Inflammatory macrophage (primary cell): ENCODE data around the gene MAGEB2.
"Not testable (repeated sequence)": the region's sequence is repeated elsewhere in the genome, so short reads cannot be mapped to it uniquely, and the experiment has no call there.

Experiments used
- DNase-seq, 2 donors: peaks; one replicate each; pipeline ENCODE4 v3.0.0-alpha.2; 2020 to 2022
- total RNA-seq, 18 experiments: gene quantifications; one replicate each; lab custom pipeline; 2026; ENCODE audit warnings: mixed read lengths in 6 of 18, inconsistent platforms in 2 of 18; lab: John Stamatoyannopoulos, UW

Gene MAGEB2, protein sequence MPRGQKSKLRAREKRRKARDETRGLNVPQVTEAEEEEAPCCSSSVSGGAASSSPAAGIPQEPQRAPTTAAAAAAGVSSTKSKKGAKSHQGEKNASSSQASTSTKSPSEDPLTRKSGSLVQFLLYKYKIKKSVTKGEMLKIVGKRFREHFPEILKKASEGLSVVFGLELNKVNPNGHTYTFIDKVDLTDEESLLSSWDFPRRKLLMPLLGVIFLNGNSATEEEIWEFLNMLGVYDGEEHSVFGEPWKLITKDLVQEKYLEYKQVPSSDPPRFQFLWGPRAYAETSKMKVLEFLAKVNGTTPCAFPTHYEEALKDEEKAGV
- total RNA-seq: 0 to 1.4 (median 0) reads per million in 18 experiments

DNA sequence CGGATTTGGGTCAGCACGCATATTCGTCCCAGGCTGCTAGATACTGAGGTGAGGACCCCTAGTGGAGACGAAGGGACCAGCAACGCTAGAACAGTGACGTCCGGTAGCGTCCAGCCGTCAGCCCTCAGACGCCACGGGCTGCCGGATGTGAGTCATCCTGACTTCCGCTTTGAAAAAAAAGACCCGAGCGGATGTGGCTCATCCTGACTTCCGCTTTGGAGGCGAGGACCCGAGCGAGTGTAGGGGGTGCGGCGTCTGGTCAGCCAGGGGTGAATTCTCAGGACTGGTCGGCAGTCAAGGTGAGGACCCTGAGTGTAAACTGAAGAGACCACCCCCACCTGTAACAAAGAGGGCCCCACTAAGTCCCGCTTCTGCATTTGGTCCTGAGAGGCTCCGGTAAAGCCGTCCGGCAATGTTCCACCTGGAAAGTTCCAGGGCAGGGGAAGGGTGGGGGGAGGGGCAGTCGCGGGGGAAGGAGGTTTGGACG is at the start of gene MAGEB2:
TSS of gene MAGEB2 (plus strand) at position 207 of the 487 bp plus-strand sequence. CDS start 3,018 bp downstream, outside the sequence.
- no peak for DNase-seq

DNA sequence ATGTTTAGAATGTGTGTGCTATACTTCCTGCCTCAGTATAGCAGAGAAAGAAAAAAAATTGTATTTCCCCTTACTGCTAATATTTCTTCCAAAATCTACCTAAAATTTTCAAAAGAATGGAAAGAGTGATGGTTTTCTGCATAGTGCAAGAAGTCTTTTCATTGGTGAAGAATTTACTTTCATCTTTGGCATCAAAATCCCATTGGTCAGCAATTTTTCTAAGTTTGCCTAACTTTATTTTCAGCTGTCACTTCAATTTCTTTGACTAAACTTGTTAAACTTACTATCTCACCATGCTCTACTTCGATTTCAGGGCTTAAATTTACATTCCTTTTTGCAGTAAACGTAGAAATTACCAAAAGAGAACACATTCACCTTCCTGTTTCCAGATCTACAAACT is 44.5 kb upstream of the MAGEB2 start:
- DNase-seq: no peak

DNA sequence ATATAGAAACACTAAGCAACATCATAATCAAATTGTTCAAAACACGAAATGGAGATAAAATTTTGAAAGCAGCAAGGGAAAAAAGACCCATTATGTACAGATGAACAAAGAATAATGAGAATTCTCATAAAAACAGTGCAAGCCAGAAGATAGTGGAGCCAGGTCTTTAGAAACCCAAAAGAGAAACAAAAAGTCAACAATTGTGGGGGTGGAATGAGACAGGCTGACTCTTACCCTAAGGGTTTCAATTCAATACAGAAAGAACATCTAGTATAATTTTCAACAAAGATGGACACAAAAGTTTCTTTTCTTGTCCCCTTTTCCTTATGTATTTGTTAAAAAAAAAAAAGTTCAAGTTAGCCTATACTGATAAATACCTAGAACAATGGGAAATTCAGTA is 34.0 kb upstream of the MAGEB2 start:
- no peak for DNase-seq

DNA sequence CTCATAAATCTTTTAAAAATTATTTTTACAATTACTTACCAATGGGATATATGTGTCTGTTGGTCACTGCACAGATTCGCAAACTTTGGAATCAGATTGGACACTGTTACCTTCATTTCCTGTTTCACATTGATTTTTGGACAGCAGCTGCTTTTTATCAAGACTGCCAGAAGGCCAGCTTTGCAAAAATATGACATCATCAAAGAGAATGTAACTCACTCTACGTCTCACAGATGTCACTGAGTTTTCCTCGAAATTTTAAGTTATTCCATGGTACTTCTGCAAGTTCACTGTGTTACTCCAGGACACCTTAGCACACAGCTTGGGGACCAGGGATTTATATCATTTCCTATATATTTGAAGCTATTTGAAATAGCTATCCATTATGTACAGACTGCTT is 31.8 kb upstream of the MAGEB2 start:
- DNase-seq: no peak

DNA sequence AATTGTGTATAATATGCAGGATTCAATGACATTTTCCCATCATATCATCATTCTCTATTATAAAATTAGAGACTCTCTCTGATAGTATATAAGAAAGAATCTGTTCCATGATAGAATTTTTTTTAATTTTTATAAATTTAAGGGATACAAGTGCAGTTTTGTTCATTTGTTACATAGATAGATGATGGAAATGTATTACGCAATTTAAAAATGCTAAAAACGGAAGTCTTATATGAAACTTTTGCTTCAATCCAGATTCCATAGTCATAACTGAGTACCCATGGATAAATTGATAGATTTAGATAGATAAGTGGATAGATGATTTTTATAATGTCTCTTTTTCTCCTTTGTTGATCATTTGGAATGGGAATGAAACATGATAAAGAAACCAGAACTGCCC is 24.9 kb upstream of the MAGEB2 start:
- no peak for DNase-seq

DNA sequence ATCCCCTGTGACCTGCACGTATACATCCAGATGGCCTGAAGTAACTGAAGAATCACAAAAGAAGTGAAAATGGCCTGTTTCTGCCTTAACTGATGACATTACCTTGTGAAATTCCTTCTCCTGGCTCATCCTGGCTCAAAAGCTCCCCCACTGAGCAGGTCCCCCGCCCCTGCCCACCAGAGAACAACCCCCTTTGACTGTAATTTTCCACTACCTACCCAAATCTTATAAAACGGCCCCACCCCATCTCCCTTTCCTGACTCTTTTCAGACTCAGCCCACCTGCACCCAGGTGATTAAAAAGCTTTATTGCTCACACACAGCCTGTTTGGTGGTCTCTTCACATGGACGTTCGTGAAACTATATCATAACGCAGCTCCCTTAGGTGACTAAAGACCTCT is 21.5 kb upstream of the MAGEB2 start:
- not testable (repeated sequence) for DNase-seq

DNA sequence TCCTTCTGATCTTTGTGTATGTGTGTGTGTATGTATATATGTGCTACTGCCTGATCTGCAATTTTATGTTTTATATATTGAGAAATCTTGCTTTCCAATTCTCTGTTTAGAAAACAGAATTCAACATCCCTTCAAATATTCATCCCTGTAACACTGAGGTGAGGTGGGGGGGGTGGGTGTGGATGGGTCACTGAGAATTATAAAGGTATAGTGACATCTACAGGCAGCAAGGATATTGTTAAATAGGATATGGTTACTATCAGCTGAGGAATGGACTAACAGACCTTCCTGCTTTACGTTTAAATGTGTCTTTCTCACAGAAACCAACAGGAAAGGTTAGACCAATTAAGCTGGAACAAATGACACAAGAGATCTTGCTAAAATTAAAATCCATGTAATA is 19.0 kb upstream of the MAGEB2 start:
- no peak for DNase-seq

DNA sequence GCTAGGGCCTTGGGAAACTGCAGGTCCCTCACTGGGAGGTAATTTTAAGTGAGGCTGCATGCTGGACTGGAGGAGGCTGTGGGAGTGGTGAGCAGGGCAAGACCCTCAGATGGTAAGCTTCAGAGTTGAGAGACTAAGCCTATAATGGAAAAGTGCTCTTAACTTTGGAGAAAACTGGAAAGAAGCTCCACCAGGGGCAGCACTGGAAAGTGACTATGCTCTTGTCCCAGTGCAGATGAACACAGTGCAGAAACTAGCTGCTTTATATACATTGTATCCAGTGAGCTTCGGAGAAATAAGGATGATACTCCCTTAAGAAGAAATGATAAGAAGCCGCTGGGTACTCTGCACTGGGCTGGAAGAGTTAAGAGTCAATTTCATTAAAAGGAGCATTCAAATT is 3.2 kb upstream of the MAGEB2 start:
- DNase-seq: no peak

DNA sequence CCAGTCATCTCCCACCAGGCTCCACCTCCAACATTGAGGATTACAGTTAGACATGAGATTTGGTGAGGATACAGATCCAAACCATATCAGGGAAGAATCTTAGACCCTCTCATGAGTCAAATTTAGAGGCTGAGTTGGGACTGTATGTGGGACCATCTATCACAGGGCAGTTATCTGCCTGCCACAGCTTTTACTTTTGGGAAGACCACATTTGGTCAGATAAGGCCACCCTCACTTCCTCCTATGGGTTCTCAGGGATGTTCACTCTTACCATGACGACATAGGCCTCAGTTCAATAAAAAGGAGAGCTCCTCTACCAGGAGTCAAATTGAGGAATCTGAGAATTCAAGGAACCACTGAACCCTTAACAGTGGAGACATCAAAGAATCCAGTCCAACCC is 2.1 kb downstream of the MAGEB2 start:
- no peak for DNase-seq

DNA sequence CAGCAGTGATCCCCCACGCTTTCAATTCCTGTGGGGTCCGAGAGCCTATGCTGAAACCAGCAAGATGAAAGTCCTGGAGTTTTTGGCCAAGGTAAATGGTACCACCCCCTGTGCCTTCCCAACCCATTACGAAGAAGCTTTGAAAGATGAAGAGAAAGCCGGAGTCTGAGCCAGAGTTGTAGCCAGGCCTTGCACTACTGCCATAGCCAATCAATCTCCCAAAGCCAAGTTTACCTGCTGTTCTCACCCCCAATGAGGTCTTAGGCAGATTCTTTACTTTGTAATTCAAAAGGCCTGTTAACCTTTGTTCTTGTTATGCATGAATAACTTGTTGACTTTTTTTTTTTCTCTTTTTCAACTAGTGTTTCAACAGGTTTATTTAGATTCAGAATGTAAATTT is 4.0 kb downstream of the MAGEB2 start:
- no peak for DNase-seq

DNA sequence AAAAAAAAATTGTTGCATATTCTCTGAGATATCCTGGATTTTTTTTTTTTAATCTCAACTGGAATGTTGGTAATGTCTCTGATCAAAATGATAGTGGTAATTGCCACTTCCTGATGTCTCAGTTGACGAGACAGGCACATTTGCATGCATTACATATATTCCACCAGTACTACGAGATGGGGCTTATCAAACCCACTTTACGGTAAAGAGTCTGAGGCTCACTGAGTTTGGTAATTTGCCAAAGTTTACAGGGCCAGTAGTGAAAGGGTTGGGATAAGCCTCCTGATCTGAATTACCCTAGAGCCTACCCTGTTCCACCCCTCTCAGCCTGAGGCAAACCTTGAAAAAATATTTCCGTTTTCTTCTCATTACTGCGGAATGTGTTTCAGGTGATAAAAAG is 5.3 kb downstream of the MAGEB2 start:
- no peak for DNase-seq

DNA sequence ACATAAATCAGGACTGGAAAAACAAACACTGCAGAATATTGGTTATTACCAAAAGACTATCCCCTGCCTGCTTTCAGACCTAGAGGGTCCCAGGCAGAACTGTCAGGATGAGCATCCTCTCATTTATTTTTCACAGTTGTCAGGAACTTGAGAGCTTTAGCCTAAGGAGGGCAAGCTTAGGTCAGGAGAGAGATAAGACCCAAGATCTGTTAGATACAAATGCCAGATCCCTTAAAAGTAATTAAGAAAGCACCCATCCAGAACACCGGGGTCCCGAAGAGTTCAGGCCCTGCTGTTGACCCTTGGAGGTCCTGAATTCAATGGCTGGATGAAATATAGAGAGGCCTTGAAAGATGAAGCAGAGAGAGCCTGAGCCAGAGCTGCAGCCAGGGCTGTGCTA is 9.2 kb downstream of the MAGEB2 start:
- DNase-seq: no peak

DNA sequence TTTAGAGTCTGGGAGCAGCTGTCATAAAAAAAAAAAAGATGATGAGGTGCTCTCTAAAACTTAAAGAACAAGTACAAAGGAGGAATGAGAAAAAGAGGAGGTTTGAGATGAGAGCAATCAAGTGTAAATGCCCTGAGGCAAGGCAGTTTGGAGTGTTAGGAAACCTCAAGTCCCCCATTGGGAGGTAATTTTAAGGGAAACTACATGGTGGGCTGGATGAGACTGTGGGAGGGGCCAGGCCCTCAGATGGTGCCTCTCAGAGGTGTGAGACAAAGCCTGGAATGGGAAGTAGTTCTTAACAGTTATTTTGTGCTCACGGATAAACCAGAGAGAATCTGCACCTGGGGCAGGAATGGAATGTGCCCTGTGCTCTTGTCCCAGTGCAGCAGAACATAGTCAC is 13.2 kb downstream of the MAGEB2 start:
- DNase-seq: no peak

DNA sequence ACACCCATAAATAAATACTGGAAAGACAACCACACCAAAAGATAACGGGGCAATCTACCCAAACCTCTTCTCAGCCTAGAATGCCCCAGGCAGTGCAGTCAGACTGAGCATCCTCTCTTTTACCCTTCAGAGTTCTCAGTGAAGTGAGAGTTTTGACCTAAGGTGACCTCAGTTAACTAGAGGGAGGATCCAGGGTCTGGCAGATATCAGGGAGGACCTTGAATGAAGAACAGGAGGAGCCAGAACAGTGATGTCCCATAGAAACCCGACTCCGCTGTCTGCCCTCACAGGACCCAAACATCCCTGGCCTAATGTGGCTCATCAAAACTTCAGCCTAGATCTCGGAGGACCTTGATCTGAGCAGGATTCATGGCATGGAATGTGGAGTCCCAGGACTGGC is 15.0 kb downstream of the MAGEB2 start, which contains the start of gene MAGEB3:
TSS of gene MAGEB3 (plus strand) at position 263 of the 400 bp plus-strand sequence. CDS start 5,268 bp downstream, outside the sequence.
- DNase-seq: no peak

DNA sequence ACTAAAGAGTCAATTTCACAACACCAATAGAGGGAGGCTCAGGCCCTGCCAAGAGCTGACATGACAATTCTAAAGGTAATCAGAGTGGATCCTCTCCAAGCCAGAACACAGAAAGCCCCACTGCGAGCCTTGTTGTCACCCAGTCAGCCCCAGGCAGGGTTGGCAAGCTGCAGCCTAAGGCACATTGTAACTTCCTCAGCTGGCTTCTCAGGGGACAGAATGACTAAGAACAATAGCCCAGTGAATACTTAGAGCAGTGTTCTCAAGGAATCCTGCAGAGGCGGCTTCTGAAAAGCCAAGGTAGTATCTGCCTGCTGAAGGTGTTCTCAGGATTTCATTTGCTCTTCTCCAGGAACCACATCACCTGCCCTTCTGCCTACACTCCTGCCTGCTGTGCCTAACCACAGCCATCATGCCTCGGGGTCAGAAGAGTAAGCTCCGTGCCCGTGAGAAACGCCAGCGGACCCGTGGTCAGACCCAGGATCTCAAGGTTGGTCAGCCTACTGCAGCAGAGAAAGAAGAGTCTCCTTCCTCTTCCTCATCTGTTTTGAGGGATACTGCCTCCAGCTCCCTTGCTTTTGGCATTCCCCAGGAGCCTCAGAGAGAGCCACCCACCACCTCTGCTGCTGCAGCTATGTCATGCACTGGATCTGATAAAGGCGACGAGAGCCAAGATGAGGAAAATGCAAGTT is 26.5 kb downstream of the MAGEB2 start, which contains the start of gene MAGEB4:
TSS of gene MAGEB4 (plus strand) at position 277 of the 692 bp plus-strand sequence. CDS start at position 413, 136 bp downstream.
- no peak for DNase-seq

DNA sequence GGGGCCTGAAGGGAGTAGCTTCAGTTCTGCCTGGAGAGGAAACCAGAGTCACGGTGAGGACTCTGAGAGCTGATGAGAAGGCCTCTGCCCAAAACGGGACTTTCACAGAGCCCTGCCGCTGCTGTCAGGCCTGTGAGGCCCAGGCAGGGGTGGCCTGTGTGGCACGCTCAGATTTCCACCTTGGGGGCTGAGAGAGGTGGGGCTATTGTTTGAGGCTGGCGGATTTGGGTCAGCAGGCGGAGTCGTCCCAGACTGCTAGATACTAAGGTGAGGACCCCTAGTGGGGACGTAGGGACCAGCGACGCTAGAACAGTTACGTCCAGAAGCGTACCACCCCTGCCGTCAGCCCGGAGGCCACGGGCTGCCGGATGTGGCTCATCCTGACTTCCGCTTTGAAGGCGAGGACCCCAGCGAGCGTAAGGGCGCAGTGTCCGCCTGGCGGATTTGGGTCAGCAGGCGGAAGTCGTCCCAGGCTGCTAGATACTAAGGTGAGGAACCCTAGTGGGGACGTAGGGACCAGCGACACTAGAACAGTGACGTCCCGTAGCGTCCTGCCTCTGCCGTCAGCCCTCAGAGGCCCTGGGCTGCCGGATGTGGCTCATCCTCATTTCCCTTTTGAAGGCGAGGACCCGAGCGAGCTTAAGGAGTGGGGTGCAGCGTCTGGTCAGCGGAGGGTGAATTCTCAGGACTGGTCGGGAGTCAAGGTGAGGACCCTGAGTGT is 31.6 kb downstream of the MAGEB2 start, which contains the start of gene MAGEB1:
TSS of gene MAGEB1 (plus strand) at position 378 of the 721 bp plus-strand sequence. CDS start 3,348 bp downstream, outside the sequence.
- no peak for DNase-seq

DNA sequence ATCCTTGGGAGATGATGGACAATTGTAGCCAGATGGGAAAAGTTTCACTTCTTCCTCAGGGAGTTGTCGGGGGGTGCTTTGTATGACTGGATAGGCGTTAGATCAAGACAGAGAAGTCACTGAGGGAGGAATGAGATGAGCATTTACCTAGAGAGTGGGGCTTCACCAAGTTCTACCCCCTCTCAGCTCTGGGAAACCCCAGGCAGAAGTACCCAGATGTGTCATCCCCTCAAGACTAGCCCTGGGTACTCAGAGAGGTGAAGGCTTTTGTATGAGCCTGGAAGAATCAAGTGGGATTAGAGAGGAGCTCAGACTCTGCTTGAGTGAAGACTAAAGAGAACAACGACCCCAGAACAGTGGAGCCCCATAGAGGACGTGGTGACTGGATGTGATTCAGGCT is 33.5 kb downstream of the MAGEB2 start:
- DNase-seq: no peak

DNA sequence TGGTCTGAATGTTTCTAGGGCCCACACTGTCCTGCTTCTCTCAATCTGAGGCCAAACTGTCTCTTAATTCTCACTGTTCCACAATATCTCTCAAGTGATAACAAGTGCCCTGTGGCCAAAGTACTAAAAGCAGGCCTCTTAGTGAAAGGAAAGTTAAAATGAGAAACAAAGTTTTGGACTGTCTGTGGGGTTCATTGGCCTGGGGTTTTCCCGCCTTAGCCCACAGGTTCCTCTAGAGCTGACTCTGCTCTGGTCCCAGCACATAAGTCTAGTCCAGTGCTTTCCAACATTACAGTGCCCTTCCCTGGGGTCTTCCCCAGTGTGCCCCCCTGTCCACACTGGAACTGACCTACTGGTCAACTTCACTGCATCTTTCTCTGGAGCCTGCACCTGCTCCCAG is 37.9 kb downstream of the MAGEB2 start:
- DNase-seq: no peak

DNA sequence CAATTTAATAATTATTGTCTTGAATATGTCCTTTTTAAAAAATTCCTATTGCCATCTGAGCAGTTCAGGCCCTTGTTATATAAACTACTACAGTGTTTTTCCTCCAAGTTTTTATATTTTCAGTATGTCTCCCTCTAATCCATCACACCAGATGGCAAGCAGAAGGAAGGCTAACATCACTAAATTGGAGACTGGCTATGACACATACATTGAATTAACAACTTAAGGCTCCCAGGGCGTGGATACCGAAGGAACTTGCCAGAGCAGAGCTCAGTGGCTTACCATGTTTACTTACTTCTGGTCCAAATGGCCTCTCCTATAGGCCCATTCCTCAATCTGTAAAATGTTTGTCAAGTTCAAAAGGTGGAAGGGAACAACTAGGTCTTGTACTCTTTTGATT is 44.6 kb downstream of the MAGEB2 start:
- DNase-seq: no peak

DNA sequence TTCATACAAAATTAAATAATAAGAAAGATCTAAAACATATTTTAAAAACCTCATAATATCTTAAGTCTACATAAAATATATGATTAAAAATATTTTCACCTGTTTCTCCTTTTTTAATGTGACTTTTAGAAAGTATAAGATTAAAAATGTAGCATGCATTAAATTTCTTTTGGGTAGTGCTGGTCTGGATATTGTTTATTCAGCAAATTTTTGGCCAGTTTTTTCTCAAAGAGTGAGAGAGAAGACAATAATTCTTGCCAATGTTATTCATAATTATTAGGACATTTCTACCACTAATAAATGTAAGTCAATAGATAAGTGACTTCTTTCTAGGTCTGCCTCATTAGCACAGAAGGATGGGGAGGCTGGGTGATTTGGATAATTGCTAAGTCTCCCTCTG is 45.6 kb downstream of the MAGEB2 start:
- DNase-seq: no peak

DNA sequence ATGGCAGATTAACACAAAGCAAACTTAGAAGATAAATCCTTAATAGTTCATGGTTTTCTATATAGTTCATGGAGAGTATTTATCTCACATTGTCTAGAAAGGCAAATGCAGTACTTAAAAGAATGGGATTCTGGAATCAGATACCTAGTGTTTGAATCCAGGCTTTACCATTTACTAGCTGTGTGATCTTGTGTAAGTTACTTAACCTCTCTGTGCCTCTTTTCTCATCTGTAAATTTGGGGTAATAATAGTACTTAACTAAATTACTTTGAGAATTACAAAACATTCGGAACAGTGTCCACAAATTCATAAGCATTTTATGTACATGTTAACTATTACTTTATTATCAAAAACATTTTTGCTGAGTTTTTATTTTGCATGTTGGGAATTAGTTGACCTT is 47.4 kb downstream of the MAGEB2 start:
- no peak for DNase-seq
